GM23338 (cell line): Measurements from ENCODE around the gene RNF217. TPM values are rescaled to one million over a fixed set of nuclear protein-coding genes. Genes with fewer than 3 reads are reported as not detected.

Source experiments
- ATAC-seq: fragments of 200-7000 bp; cut with Tn5 transposase; 3 replicates; pipeline ENCODE4 v1.9.1; 2020
- DNase-seq: peaks from one replicate; pipeline ENCODE4 v3.0.0-alpha.2; 2015; ENCODE audit warnings: low spot score
- H2AFZ ChIP-seq: fragments of 200-600 bp; sonication (generic); 2 replicates; pipeline ENCODE4 v1.8.0; 2016; ENCODE audit warnings: antibody characterized with exemption, mild to moderate bottlenecking, moderate library complexity
- H3F3A ChIP-seq: fragments of 200-600 bp; sonication (generic); replicated peaks from 2 replicates; pipeline ENCODE4 v1.8.0; 2017; ENCODE audit warnings: antibody characterized with exemption, mixed run types, low read depth
- H3K27ac ChIP-seq: fragments of 200-600 bp; sonication (generic); 2 replicates; pipeline ENCODE4 v1.6.1; 2016; ENCODE audit warnings: low read depth
- H3K27me3 ChIP-seq: fragments of 200-600 bp; sonication (generic); 2 replicates; pipeline ENCODE4 v1.8.0; 2016; ENCODE audit warnings: mild to moderate bottlenecking, mixed run types, moderate library complexity; ENCODE audit not compliant: insufficient read depth
- H3K36me3 ChIP-seq: fragments of 200-600 bp; sonication (generic); 2 replicates; pipeline ENCODE4 v1.8.0; 2016; ENCODE audit warnings: mild to moderate bottlenecking; ENCODE audit not compliant: insufficient read depth
- H3K4me1 ChIP-seq: fragments of 200-600 bp; sonication (generic); 2 replicates; pipeline ENCODE4 v1.8.0; 2016; ENCODE audit warnings: mild to moderate bottlenecking, moderate library complexity; ENCODE audit not compliant: insufficient read depth
- H3K4me2 ChIP-seq: fragments of 200-600 bp; sonication (generic); 2 replicates; pipeline ENCODE4 v1.7.1; 2017; ENCODE audit warnings: mixed run types
- H3K4me3 ChIP-seq: fragments of 200-600 bp; sonication (generic); 2 replicates; pipeline ENCODE4 v1.6.1; 2016; ENCODE audit warnings: mixed run types
- H3K79me2 ChIP-seq: fragments of 200-600 bp; sonication (generic); replicated peaks from 2 replicates; pipeline ENCODE4 v1.8.0; 2017; ENCODE audit warnings: mild to moderate bottlenecking; ENCODE audit not compliant: insufficient read depth
- H3K9me2 ChIP-seq: fragments of 200-600 bp; sonication (generic); 2 replicates; pipeline ENCODE4 v1.8.0; 2017; ENCODE audit not compliant: insufficient read depth
- H4K20me1 ChIP-seq: fragments of 200-600 bp; sonication (generic); replicated peaks from 2 replicates; pipeline ENCODE4 v1.8.0; 2017; ENCODE audit warnings: mild to moderate bottlenecking; ENCODE audit not compliant: insufficient read depth
- H3K27ac Mint-ChIP-seq: 2 replicates; pipeline ENCODE4 v1.8.0; 2020; ENCODE audit warnings: inconsistent platforms, mild to moderate bottlenecking, moderate library complexity, mixed read lengths
- H3K27me3 Mint-ChIP-seq: 3 replicates; pipeline ENCODE4 v1.8.0; 2022; ENCODE audit warnings: low read depth, mild to moderate bottlenecking, moderate library complexity, mixed read lengths, inconsistent platforms; ENCODE audit not compliant: insufficient read depth, poor library complexity
- H3K36me3 Mint-ChIP-seq: 3 replicates; pipeline ENCODE4 v1.8.0; 2021; ENCODE audit warnings: low read depth, mild to moderate bottlenecking, inconsistent platforms, moderate library complexity, mixed read lengths
- H3K4me1 Mint-ChIP-seq: 3 replicates; pipeline ENCODE4 v1.8.0; 2020; ENCODE audit warnings: mild to moderate bottlenecking, inconsistent platforms, mixed read lengths
- H3K4me3 Mint-ChIP-seq: 3 replicates; pipeline ENCODE4 v1.8.0; 2021; ENCODE audit warnings: moderate library complexity, mild to moderate bottlenecking, inconsistent platforms, mixed read lengths
- H3K9me3 Mint-ChIP-seq: 3 replicates; pipeline ENCODE4 v1.8.0; 2020; ENCODE audit warnings: moderate library complexity, mild to moderate bottlenecking, inconsistent platforms, mixed read lengths
- CREB1 ChIP-seq: fragments of 250-450 bp; sonication (Bioruptor Pico); IDR thresholded peaks from 2 replicates; pipeline ENCODE4 v1.5.0; 2020; ENCODE audit warnings: low read depth, mild to moderate bottlenecking, moderate library complexity
- CTCF ChIP-seq, 2 experiments: fragments of 200-600 bp in 1 of 2; sonication (generic) in 1 of 2; conservative IDR thresholded peaks; 2 replicates each; pipeline versions ENCODE4 v1.5.1 to v1.6.1; 2016 to 2017; ENCODE audit warnings: antibody characterized with exemption in 2 of 2, low read depth in 2 of 2, mild to moderate bottlenecking in 2 of 2, moderate library complexity in 1 of 2
- EZH2 ChIP-seq: fragments of 200-600 bp; sonication (generic); IDR thresholded peaks from one replicate; pipeline ENCODE4 v1.8.0; 2017; ENCODE audit warnings: antibody characterized with exemption, mild to moderate bottlenecking, low read depth; ENCODE audit not compliant: unreplicated experiment
- EZH2phosphoT487 ChIP-seq: fragments of 200-600 bp; sonication (generic); IDR thresholded peaks from one replicate; pipeline ENCODE4 v1.8.1; 2018; ENCODE audit warnings: antibody characterized with exemption; ENCODE audit not compliant: unreplicated experiment
- JUNB ChIP-seq: IDR thresholded peaks from one replicate; pipeline ENCODE4 v1.6.1; 2016; ENCODE audit warnings: antibody characterized with exemption; ENCODE audit not compliant: unreplicated experiment
- NANOG ChIP-seq: IDR thresholded peaks from 2 replicates; pipeline ENCODE4 v1.6.1; 2016; ENCODE audit warnings: antibody characterized with exemption, borderline replicate concordance
- POLR2AphosphoS5 ChIP-seq: IDR thresholded peaks from 2 replicates; pipeline ENCODE4 v1.6.1; 2016; ENCODE audit warnings: antibody characterized with exemption, low read depth
- REST ChIP-seq: IDR thresholded peaks from one replicate; pipeline ENCODE4 v1.6.1; 2018; ENCODE audit warnings: antibody characterized with exemption; ENCODE audit not compliant: unreplicated experiment
- STAT1 ChIP-seq: IDR thresholded peaks from one replicate; pipeline ENCODE4 v1.6.1; 2016; ENCODE audit warnings: antibody characterized with exemption; ENCODE audit not compliant: unreplicated experiment
- ZNF114 ChIP-seq: fragments of 250-450 bp; sonication (Bioruptor Pico); IDR thresholded peaks from 2 replicates; pipeline ENCODE4 v1.5.0; 2020; ENCODE audit warnings: mild to moderate bottlenecking, moderate library complexity
- ZNF331 ChIP-seq: fragments of 250-450 bp; sonication (Bioruptor Pico); IDR thresholded peaks from 2 replicates; pipeline ENCODE4 v1.5.0; 2020; ENCODE audit warnings: low read depth, mild to moderate bottlenecking, moderate library complexity
- ZNF462 ChIP-seq: fragments of 250-450 bp; sonication (Bioruptor Pico); IDR thresholded peaks from 2 replicates; pipeline ENCODE4 v1.5.0; 2020; ENCODE audit warnings: mild to moderate bottlenecking, moderate library complexity
- polyA plus RNA-seq: library from polyadenylated mRNA; unstranded; fragments of >200 nt; fragmentation: Nextera tagmentation; extraction: Ambion mirVana; gene quantifications from 2 replicates; pipeline ENCODE4 v1.2.1, GENCODE V29; 2016
- total RNA-seq: library from RNA; depleted of rRNA; stranded (reverse); fragments of >200 nt; shearing (Covaris generic); gene quantifications from 2 replicates; pipeline ENCODE4 v1.2.3, GENCODE V29; 2014
- TF ChIP-seq, protein P1 (sequence below): IDR thresholded peaks from 2 replicates; pipeline ENCODE4 v1.6.1; 2016; ENCODE audit warnings: antibody characterized with exemption

RNF217 gene
- total and polyA plus RNA-seq, 2 experiments from 2014 or later, result 1.7 to 6.2 TPM

- DNase-seq (no peak), ATAC-seq (no peak)
- TF ChIP-seq CTCF (conservative IDR thresholded peaks at IDR 0.05; ENCODE audit: low read depth in 2 of 2), result no peak
- TF ChIP-seq, protein P1, sequence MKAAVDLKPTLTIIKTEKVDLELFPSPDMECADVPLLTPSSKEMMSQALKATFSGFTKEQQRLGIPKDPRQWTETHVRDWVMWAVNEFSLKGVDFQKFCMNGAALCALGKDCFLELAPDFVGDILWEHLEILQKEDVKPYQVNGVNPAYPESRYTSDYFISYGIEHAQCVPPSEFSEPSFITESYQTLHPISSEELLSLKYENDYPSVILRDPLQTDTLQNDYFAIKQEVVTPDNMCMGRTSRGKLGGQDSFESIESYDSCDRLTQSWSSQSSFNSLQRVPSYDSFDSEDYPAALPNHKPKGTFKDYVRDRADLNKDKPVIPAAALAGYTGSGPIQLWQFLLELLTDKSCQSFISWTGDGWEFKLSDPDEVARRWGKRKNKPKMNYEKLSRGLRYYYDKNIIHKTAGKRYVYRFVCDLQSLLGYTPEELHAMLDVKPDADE, result no peak
- TF ChIP-seq REST, result no peak
- TF ChIP-seq JUNB, result no peak
- TF ChIP-seq POLR2AphosphoS5, result no peak
- no peak for TF ChIP-seq EZH2phosphoT487
- TF ChIP-seq ZNF331 (CRISPR knock-in tag), result no peak
- TF ChIP-seq STAT1, result no peak
- TF ChIP-seq CREB1 (CRISPR knock-in tag), result no peak
- no peak for TF ChIP-seq NANOG
- no peak for TF ChIP-seq ZNF462 (CRISPR knock-in tag)
- no peak for TF ChIP-seq EZH2
- TF ChIP-seq ZNF114, result no peak
- Histone ChIP-seq H3K4me1 (no peaks in the 10 kb centered on the region; the same call in 1 of the 2 replicates), H4K20me1 (no peaks in the 10 kb centered on the region), H3K4me3 (no peak overlapping the region), H3F3A (no peaks in the 10 kb centered on the region), H3K27me3 (no peaks in the 10 kb centered on the region), H2AFZ (no peak overlapping the region), H3K36me3 (no peaks in the 10 kb centered on the region), H3K9me2 (no peaks in the 10 kb centered on the region), H3K4me2 (no peak overlapping the region), H3K27ac (no peak overlapping the region), H3K79me2 (no peaks in the 10 kb centered on the region)
- Mint-ChIP-seq H3K36me3 (peaks cover 10% of the 10 kb centered on the region; the same call in 2 of the 3 replicates), H3K4me3 (no peak overlapping the region), H3K27me3 (peaks cover 1% of the 10 kb centered on the region), H3K9me3 (peaks cover 5% of the 10 kb centered on the region; the same call in 2 of the 3 replicates), H3K27ac (no peak overlapping the region), H3K4me1 (peaks cover 4% of the 10 kb centered on the region; the same call in 1 of the 3 replicates)
Observed at GRCh38 chr6:125027287-125027686, 65.0 kb downstream of the RNF217 start.
